SK-N-MC (cell line): ENCODE data around the gene DSP.

Experiments used
- EZH2 ChIP-seq: fragments of 200-600 bp; sonication (generic); IDR thresholded peaks from one replicate; pipeline ENCODE4 v1.6.1; 2017; ENCODE audit warnings: antibody characterized with exemption
- FOXP2 ChIP-seq: optimal IDR thresholded peaks from 2 replicates; pipeline ENCODE3; 2011; ENCODE audit warnings: mild to moderate bottlenecking, moderate library complexity; ENCODE audit not compliant: insufficient read depth; ENCODE audit errors: extremely low read length, control extremely low read depth
- POLR2AphosphoS5 ChIP-seq: IDR thresholded peaks from 2 replicates; pipeline ENCODE4 v1.6.1; 2012; ENCODE audit warnings: mild to moderate bottlenecking, low read depth, low read length, borderline replicate concordance

GRCh38 chr6:7566107-7566506 lies 24.6 kb downstream of the DSP start:
- TF ChIP-seq EZH2 (no peak), POLR2AphosphoS5 (no peak), FOXP2 (no peak)
